HG02973 (cell line): Measurements from ENCODE around the gene KCNIP1.

ENCODE experiments used
- ATAC-seq: cut with Tn5 transposase; IDR thresholded peaks from one replicate; pipeline ENCODE4 v1.9.1; 2021; ENCODE audit warnings: moderate library complexity; ENCODE audit not compliant: unreplicated experiment

Gene KCNIP1

GRCh38 chr5:170508036-170508435 lies 4.2 kb downstream of the KCNIP1 start:
- peak; percentile 90 for ATAC-seq

- ATAC-seq = no peak
Observed at GRCh38 chr5:170508660-170509347, 5.0 kb downstream of the KCNIP1 start.

GRCh38 chr5:170509348-170509660 lies 5.5 kb downstream of the KCNIP1 start:
- no peak for ATAC-seq

DNA sequence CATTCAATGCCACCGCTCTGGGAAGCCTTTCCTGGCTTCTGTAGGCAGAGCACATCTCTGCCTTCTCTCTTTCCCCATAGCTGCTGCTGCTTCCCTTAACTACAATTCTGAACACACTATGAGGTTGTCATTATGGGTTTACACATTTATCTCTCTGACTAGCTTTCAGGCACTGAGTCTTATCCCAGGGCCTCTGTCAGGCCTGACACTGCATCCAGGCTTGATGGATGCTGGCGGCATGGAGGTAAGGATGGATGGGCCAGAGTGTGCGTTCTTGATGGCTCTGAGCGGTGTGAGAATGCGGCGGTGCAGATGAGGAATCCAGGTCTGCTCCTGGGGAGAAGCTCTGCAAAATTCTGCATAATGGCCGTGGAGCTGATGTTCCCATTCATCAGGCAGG lies 6.3 kb downstream of the KCNIP1 start:
- no peak for ATAC-seq

DNA sequence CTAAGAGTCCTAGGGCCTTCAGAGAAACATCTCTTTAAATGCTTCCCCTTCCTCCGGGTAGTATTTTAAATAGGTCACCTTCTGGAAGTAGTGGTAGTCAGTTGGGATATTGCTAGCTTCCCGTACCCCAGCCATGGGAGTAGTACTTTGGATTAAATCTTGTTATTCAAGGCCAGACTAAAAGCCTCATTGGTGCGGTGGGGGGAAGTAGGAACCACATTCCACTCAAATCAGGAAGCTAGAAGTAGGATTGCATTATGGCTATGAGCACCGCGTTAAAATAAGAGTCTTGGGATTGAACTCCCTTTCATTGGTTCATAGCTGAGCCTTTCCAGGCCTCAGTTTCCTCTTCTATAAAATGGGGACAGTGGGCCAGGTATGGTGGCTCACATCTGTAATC lies 6.7 kb downstream of the KCNIP1 start:
- ATAC-seq = no peak

DNA sequence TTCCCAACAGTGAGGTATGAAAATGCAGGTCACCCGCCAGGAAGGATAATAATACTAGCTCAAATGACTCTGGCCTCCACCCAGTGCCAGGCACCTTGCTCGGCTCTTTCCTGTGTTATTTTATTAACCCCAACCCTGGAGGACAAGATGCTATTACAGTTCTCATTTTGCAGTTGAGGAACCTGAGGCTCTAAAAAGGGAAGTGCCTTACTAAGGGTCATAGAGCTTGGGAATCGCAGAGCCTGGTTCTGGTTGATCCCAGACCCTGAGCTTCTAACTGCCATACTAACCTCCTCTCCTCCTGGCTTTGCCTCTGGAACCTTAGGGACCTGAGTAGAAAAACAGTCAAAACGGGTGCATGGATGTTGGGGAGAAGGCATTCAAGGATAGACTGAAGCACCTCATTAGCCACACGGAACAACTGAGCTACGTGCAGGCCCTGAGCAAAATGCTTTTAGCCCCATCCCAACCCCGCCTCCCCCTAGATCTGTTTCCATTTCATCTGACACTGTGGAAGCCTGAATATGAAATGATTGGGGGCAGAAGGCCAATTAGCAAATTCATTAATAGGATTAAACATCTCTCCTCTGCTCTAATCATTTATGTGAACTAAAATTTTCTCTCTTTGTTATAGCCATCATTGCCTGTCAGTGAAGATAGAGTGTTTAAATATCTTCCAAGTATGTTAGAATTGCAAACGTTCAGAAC lies 7.9 kb downstream of the KCNIP1 start:
- ATAC-seq = no peak

- no peak for ATAC-seq
Observed at GRCh38 chr5:170513856-170514525, 10.2 kb downstream of the KCNIP1 start.

GRCh38 chr5:170517411-170517810 lies 13.6 kb downstream of the KCNIP1 start:
- no peak for ATAC-seq

- no peak for ATAC-seq
Observed at GRCh38 chr5:170518277-170518676, 14.5 kb downstream of the KCNIP1 start.

- no peak for ATAC-seq
Observed at GRCh38 chr5:170519549-170519948, 15.7 kb downstream of the KCNIP1 start.

GRCh38 chr5:170520372-170520771 lies 16.6 kb downstream of the KCNIP1 start:
- no peak for ATAC-seq

- no peak for ATAC-seq
Observed at GRCh38 chr5:170522211-170523141, 18.7 kb downstream of the KCNIP1 start.

DNA sequence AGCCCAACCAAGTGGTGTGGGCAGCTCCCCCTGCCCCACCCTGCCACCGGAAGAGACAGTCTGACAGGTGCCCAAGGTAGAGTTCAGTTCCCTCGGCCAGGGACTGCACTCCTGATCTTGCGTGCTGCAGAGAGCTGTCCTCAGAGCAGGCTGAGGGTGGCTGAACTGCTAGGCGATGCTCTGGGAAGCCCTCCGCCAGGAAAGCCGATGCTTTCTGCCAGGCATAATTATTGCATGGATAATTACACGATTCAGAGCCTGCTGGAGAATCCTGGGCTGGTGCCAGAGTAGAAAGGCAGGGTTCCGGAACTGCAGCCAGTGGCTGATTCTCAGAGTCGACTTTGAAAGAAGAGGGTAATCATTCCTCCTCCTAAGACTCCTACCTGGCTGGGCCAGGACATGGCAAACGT lies 19.3 kb downstream of the KCNIP1 start:
- no peak for ATAC-seq

DNA sequence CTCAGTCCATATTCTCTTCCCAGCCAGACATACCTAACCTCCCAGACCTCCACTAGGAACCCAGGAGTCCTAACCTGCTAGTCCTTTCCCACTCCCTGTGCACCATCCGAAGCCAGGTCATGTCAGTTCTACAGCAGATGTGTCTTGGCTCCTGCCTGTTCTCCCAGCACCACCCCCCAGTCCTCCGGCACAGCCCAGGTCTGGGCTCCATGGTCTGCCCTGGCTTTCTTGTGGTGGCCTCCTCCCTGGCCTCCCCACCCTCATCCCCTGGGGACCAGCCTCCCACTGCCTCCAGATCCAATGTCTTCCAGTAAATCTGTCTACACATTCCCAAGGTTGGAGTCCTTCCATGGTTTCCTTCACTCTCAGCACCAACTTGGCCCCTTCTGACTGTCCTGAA lies 20.0 kb downstream of the KCNIP1 start:
- ATAC-seq = no peak

GRCh38 chr5:170524576-170524975 lies 20.8 kb downstream of the KCNIP1 start:
- ATAC-seq = no peak

GRCh38 chr5:170525470-170526211 lies 21.8 kb downstream of the KCNIP1 start:
- ATAC-seq = no peak

- ATAC-seq = no peak
Observed at GRCh38 chr5:170527991-170528390, 24.2 kb downstream of the KCNIP1 start.

DNA sequence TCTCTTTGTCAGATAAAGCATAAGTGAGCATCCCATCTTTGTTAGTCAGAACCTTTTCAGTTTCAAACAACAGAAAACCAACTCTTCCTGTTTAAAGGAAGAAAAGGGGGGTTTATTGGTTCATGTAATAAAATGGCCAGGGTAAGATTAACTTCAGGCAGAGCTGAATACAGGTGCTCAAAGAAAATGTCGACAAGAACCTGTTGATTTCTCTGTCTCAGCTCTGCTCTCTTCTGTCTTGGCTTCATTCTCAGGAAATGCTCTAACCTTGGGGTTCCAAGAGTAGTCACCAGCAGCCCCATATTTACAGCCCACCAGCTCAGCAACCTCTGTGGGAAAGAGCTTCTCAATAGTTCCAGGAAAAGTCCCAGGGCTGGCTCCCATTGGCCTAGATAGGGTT lies 25.2 kb downstream of the KCNIP1 start:
- no peak for ATAC-seq

GRCh38 chr5:170532935-170533334 lies 29.1 kb downstream of the KCNIP1 start:
- ATAC-seq = no peak

DNA sequence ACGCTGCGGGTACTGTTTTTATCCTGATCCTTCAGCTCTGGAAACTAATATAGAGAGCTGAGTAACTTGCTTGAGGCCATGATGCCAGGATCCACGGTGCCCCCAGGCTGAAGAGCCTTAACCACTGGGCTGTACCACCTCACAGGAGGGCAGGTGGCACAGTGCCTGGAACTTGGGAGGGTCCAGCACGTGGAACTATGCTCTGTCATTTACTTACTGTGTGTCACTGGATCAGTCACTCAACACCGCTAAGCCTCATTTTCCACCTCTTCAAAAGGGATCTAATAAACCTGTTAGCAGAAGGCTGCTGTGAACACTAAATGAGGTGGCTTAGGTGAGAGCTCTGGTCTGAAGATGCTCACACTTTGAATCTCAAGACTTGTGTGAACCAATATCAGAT lies 29.6 kb downstream of the KCNIP1 start:
- ATAC-seq = no peak

GRCh38 chr5:170534177-170534576 lies 30.4 kb downstream of the KCNIP1 start:
- ATAC-seq = no peak
